GM21529 (cell line): ENCODE data around the gene ATIC.

Experiments
- ATAC-seq: cut with Tn5 transposase; IDR thresholded peaks from one replicate; pipeline ENCODE4 v1.9.1; 2021; ENCODE audit not compliant: unreplicated experiment

ATIC gene

GRCh38 chr2:215314896-215315295, 3.0 kb downstream of the ATIC start:
- no peak for ATAC-seq

DNA sequence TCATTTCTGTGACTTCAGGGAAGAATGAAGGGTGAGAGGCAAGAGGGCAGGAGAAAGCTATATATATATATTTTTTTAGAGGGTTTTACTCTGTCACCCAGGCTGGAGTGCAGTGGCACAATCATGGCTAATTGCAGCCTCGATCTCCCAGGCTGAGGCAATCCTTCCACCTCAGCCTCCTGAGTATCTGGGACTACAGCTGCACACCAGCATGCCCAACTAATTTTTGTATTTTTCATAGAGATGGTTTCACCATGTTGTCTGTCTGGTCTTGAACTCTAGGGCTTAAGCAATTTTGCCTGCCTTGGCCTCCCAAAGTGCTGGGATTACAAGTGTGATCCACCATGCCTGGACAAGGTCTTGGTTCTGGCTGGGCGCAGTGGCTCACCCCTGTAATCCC, 3.4 kb downstream of the ATIC start:
- ATAC-seq = no peak

GRCh38 chr2:215316336-215316735, 4.5 kb downstream of the ATIC start:
- ATAC-seq = no peak

DNA sequence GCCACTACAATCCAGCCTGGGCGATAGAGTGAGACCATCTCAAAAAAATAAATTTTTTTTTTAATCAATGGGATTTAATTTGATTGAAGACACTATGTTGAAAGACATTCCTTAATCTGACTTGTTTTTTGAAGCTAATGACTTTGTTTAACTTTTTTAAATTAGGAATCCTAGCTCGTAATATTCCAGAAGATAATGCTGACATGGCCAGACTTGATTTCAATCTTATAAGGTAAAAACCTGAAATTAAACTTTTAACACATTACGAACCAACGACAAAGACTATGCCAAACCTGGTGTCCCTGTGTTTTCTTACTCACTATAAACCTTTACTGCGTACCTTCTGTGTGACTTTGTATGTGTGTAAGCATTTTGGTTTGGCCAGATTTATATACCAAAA, 7.6 kb downstream of the ATIC start:
- ATAC-seq = no peak

GRCh38 chr2:215320102-215320501, 8.2 kb downstream of the ATIC start:
- ATAC-seq = no peak

- ATAC-seq = no peak
Measured at GRCh38 chr2:215320679-215321078, 8.8 kb downstream of the ATIC start.

GRCh38 chr2:215324811-215325210, 13.0 kb downstream of the ATIC start:
- no peak for ATAC-seq

DNA sequence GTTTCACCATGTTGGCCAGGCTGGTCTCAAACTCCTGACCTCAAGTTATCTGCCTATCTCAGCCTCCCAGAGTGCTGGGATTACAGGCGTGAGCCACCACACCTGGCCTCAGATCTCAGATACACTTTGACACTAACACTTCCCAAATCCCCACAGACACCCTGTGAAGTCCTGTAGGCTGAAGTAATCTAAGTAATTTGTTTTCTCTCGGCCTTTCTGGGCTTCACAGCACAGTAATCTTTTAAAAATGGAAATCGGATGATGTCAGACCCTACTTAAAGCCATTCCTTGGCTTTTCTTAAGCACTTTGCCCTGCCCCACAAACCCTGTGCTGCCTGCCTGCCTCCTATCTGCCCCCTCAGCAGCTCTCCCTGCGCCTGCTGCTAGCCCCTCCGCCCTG, 16.2 kb downstream of the ATIC start:
- no peak for ATAC-seq

DNA sequence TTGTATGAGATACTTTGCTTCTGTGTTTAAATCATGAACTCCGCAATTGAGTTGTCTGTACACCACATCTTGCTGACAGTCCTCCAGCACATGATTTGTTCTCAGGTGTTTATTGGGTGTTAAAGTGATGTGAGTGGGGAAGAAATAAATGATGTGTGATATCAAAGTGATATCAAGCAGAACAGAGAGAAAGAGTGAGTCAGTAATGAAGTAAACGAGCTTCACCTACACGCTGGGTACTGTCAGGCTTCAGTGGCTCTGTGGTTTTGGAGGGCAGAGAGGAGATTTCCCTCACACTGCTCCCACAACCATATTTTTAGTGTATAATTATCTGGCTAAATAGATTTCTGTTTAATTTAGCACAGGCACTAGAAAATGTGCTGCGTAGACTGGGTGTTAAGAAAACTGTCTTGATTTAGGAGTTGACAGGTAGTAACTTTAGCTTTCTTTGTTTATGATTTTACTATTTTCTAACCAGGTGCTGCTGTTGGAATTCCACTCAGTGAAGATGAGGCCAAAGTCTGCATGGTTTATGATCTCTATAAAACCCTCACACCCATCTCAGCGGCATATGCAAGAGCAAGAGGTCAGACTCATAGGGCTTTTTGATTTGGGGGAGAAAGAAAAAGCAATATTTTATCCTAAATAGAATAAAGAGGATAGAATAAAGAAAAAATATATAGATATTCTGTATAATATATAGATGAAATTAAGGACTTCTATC, 21.2 kb downstream of the ATIC start:
- ATAC-seq = peak; percentile 74

- no peak for ATAC-seq
Measured at GRCh38 chr2:215338883-215339679, 27.2 kb downstream of the ATIC start.

- no peak for ATAC-seq
Measured at GRCh38 chr2:215347878-215348277, 36.0 kb downstream of the ATIC start.

DNA sequence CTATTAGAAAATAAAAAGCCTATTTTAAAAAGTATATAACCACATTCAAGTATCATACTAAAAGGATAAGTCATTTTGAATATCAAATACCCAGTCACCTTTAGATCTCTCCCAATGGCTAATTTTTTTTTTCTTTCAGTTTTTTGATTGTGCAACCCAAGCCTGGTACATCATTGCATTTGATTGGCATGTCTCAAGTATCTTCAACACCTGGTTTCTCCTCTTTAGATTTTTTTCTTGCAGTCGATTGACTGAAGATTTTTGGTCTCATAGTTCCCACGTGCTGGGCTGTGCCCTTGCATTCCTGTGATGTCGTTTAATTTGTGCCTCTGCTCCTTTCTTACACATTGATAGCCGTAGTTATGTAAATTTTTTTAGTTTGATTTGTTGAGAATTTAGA, 40.7 kb downstream of the ATIC start:
- ATAC-seq = no peak

DNA sequence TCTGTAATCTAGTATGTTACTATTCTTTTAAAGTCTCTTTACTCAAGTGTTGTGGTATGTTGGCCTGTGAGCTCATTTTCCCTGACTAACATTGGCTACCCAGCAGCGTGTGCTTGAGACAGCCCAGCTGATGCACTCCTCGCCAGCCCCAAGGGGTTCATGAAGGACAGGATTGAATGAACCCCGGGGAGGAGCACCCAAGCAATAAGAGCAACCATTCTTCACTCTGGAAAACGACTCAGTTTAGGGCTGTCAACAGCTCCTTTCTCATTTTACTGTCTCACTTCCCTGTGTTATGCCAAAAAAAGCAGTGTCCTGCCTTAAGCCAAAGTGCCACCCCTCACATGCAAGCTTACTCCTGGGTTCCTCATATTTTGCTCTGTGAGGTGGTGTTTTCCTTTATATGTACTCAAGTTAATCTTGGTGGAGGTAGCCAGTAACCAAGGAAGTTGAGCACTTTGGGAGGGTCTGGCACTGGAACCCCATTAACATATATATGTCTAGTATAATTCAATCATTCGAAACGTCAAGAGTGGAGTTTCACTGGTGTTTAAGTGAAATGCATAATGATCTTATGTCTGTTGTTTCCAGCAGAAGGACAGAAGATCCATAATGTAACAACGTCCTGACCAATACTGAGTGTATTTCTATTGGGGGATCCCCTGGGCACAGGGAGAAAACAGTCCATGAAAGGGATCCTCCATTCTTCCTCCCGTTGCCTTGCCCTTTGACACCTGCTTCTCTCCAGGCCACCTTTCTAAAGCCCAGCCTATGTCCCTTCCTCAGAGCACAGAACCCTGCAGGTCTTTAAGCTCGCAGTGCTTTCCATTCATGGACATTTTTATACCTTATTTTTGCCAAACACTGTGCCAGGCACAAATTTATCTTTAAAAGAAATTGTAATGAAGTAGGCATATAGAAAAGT, 43.2 kb downstream of the ATIC start:
- no peak for ATAC-seq

GRCh38 chr2:215355801-215356200, 43.9 kb downstream of the ATIC start:
- no peak for ATAC-seq

DNA sequence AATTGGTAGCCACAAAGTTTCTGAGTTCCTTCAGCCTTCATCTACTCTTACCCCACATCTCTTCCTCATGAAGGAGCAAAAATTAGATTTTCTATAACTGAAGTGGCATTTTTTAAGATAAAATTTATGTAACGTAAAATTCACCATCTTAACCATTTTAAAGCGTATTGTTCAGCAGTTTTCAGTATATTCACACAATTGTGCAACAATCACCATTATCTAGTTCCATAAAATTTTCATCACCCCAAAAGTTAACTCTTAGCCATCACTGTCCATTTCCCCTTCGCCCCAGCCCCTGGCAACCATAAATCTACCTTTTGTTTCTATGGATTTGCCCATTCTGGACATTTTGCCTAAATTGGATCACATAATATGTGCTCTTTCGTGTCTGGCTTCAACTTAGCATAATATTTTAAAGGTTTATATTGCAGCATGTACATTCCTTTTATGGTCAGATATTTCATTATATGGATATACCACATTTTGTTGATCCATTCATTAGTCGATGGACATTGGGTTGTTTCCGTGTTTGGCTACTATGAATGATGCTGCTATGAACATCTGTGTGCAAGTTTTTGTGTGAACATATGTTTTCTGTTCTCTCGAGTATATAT, 44.6 kb downstream of the ATIC start:
- no peak for ATAC-seq

GRCh38 chr2:215356948-215357461, 45.1 kb downstream of the ATIC start:
- no peak for ATAC-seq

GRCh38 chr2:215357660-215358059, 45.8 kb downstream of the ATIC start:
- no peak for ATAC-seq

- ATAC-seq = no peak
Measured at GRCh38 chr2:215358312-215358845, 46.5 kb downstream of the ATIC start.

GRCh38 chr2:215358891-215359575, 47.2 kb downstream of the ATIC start:
- no peak for ATAC-seq

DNA sequence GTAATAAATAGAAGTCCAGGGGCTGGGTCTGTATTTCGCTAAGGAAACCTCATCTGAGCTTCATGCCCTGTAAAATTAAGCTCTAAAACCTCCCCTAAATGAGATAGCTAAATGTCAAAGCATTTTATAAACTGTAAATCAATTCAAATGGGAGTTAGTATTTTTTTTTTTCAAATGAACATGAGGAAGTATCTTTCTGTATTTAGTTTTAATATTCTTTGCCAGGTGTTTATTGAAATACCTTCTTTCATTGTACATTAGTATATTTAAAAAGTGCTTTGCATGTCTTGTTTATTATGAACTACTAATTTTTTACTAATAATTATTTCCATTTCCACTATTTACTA, 47.7 kb downstream of the ATIC start:
- no peak for ATAC-seq
